Left hindlimb (tissue), 1 donor: Measurements from ENCODE around the gene RPS28.
"Not testable (repeated sequence)": the region's sequence is repeated elsewhere in the genome, so short reads cannot be mapped to it uniquely, and the experiment has no call there.

Experiments used
- DNase-seq: peaks from one replicate; pipeline ENCODE4 v3.0.0-alpha.2; 2018

RPS28 gene

DNA sequence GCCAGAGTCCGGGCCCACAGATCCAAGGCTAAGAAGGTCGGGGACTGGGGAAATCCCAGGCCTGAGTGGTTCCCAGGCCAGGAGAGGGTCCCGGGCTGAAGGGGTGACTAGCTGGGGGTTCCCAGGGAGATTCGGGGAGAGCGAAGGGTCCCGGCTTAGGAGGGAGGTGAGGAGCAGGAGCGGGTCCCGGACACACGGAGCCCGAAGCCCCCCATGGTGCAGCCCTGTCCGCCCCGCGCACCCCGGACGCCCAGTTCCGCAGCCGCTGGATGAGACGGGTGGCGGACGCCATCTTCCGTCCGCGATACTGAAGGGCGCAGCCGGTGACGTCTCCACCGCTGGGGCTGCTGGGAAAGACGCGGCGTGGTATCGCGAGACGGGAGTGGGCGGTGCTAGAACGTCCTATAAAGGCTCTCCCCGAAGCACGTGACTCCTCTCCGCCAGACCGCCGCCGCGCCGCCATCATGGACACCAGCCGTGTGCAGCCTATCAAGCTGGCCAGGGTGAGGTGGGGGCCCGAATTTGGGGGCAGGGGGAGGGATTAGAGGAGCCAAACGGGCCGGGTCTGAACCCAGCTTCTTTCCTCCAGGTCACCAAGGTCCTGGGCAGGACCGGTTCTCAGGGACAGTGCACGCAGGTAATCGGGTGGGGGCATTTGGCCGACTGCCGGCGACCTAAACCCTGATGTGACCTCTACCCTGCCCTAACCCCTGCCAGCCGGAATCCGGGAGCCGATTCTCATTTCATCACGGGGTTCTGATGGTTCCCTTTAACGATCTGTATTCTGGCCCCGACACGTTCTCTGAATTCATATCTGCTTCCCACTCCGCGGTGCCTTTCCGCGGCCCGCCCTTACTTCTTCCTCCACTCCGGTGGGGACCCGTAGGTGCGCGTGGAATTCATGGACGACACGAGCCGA lies at the start of gene RPS28, which contains the start of gene NDUFA7:
Gene RPS28 (plus strand): TSS at position 430 of the 919 bp plus-strand sequence. CDS start 35 bp downstream, at position 465.
Gene NDUFA7 (minus strand): TSS at position 309 of the 919 bp plus-strand sequence. CDS start 17 bp downstream, at position 292.
- peak; percentile 97 for DNase-seq

DNA sequence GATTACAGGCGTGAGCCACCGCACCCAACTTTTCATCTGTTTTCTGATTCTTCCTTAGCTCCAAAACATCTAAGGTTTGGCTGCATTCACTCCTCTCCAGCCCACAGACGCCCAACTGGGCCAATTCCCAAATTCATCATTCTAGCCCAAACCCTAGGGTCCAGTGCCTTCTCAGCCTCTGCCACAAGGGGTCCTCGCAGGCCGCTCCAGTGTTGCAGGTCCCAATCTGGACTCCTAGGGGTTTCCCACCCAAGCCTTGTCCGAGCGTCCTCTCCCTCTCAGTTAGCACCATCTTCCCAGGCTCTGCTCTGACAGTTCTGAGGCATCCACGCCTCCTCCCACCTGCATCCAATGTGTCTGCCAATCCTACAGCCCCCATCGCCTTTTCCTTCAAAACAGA lies 44.8 kb upstream of the RPS28 start:
- not testable (repeated sequence) for DNase-seq

DNA sequence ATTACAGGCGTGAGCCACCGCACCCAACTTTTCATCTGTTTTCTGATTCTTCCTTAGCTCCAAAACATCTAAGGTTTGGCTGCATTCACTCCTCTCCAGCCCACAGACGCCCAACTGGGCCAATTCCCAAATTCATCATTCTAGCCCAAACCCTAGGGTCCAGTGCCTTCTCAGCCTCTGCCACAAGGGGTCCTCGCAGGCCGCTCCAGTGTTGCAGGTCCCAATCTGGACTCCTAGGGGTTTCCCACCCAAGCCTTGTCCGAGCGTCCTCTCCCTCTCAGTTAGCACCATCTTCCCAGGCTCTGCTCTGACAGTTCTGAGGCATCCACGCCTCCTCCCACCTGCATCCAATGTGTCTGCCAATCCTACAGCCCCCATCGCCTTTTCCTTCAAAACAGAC lies 30.0 kb upstream of the RPS28 start:
- not testable (repeated sequence) for DNase-seq

DNA sequence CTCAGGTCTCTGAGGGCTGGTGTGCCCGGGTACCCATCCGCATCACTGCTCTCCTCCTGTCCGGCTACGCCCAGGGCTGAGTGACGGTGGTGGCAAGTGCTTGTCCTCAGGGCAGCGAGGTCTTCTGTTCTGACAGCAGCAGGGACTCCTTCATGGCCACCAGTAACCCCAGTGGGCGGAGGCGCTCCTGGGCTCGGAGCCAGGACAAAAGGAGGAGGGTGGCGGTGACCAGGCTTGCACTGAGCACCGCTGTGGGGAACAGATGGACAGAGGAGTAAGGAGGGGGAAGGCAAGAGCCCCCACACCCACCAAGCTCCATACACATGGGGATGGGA lies 19.0 kb upstream of the RPS28 start:
- no peak for DNase-seq

DNA sequence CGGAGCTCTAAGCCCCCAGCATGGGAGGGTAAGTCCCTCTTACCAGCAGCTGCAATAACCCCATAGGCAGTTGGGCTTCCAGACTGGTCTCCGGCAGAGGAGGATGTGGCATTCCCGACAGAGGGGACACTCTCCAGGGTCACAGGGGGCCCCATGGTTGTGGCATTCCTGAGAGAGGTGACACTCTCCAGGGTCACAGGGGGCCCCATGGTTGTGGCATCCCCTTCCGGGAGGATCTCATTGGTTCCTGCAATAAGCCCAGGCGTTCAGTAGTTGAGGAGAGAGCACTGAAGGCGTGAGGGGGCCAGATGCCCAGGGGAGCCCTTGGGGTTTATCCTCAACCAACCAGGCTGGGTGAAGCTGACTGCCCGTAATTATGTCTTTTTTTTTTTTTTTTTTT lies 18.6 kb upstream of the RPS28 start:
- DNase-seq: peak; percentile 25

DNA sequence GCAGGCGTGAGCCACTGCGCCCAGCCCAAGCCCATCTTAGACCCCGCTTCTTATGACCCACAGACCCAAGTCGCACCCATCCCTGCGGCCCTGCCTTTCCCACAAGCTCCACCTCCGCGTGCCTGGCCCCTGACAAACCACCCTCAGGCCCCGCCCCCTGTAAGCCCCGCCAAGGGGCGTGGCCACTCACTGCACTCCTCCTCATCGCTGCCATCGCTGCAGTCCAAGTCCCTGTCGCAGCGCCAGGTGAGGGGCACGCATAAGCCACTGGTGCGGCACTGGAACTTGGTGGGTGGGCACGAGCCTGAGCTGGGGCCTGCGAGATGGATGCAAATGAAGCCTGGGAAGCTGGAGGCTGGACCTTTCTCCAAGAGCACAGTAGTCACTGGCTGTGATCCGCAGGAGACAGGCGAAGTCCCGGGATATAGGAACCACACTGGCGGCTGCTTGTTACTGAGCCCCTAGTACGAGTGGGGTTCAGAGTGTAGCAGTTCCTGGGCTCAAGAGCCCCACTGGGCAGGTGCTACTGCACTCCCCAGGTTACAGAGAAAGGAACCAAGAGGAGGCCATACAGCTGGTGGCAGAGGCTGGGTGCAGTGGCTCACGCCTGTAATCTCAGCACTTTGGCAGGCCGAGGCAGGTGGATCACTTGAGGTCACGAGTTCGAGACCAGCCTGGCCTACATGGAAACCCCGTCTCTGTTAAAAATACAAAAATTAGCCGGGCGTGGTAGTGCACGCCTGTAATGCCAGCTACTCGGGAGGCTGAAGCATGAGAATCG lies 16.3 kb upstream of the RPS28 start:
- DNase-seq: peak; percentile 39

DNA sequence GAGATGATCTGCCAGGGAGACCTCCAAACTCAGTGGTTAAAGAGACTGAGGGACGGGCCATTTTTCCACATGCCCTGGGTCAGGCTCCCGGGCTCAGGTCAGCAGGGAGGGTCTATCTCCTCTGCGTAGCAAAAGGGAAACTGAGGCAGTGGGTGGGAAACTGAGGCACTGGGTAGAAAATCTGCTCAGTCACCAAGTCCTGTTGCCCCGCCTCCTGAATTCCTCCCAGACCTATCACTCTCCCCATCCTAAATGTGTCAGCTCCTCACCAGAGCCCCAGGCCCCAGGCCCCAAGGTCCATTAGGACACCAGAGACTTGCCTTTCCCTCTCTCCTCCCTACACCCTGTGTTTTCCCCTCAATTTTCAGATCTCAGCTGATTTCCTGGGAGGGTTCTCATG lies 15.5 kb upstream of the RPS28 start:
- no peak for DNase-seq

DNA sequence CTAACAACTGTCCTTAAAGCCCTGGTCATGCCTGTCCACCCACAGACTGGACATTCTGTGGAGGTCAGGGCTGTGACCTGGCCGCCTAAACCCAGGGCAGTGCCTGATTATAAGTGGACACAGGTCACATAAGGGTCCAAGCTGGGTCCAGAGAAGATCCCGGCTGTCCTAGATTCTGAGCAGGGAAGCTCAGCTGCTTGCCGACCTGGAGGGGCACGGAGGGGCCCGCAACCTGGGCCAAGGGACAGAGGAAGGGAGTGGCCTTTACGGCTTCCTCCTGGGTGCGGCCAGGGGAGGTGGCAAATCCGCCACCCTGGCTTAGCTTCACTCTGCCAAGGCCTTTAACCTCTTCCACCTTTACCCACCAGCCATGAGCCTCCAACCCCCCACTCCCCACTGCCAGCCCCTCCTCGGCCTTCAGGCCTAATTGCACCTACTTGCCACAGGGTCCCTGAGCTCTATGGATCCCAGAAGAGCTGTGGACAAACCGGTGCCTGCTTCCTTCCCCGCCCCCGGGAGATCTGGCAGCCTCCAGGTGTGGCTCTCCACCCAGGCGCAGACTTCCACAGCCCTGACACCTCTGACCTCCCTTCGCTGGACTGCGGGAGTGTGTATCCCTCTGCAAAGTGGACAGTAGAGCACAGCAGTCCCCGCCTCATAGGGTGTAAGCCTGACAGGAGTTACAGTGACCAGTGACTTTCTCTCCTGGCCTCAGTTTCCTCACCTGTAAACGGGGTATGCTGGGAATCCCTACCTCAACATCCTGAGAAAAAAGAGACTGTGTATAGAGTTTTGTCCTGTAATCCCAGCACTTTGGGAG lies 14.9 kb upstream of the RPS28 start:
- DNase-seq: peak; percentile 19

DNA sequence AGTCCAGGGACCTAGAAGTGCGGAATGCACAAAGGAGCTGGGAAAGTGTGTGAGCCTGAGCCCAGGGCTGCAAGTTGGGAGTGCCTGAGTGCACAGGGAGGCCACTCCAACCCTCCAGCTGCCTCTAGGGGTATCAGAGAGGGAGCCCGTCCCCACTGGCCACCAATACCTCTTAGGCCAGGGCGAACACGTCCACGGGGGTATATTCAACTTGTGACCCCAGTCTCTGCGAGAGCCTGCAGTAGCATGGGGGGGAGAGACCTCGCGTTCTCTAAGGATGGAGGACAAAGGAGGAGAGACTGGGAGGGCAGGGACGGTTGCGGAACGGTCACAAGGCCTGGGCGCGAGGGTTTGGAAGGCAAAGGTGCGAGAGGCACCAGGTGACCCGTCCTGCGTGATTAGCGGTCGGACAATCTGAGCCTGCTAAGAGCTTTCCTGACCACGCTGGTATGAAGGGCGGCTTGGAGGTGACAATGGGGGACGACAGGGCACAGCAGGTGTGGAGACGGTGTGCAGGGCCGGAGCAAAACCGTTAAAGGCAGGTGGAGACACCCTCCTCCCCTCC lies 13.8 kb upstream of the RPS28 start:
- no peak for DNase-seq

DNA sequence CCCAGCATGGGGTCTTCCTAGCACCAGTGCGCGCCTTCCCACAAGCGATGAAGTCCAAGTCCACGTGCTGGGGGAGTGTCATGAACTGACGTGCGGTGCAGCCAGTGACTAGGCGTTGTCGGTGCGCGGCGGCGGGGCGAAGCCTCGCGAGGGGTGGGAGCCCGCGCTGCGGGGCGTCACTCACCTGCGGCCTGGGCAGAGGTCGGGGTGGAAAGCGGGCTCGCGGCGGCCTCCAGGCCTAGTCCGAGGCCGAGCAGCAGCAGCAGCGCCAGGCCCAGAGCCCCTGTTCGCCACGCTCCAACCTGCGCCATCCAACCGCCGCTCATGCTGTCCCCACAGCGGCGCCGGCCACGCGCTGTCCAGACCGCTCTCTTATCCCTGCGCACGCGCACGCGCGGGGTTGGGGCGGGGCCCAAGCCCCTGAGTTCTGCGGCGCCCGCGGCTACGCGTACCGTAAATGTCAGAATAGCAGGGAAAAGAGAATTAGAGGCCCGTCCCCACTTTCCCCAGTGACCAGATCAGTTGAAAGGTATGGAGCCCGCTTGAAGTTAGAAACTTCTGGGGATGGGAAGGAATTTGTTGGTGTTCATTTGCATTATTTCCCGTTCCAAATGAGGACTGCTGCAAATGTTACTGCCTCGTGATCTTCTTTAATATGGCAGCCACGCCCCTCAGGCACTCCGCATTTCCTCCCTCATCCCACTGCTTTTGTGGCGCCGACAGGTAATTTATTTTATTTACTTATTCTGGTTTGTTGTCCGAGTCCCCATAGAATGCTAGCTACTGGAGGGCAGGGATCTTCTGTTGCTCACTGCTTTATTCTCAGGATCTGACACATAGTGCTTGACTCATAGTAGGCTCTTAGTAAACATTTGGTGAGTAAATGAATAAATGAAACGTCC lies 13.1 kb upstream of the RPS28 start, which contains the start of gene CD320:
Gene CD320 (minus strand): TSS at position 394 of the 902 bp plus-strand sequence. CDS start 68 bp downstream, at position 326.
- DNase-seq: peak; percentile 90

DNA sequence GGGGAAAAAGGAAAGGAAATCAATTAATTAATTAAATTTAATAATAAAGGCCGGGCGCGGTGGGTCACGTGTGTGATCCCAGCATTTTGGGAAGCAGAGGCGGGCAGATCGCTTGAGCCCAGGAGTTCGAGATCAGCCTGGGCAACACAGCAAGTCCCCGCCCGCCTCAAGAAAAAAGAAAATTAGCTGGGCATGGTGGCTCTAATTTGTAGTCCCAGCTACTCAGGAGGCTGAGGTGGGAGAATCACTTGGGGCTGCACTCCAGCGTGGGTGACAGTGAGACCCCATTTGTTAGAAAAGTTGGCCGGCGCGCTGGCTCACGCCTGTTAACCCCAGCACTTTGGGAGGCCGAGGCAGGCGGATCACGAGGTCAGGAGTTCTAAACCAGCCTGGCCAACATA lies 12.4 kb upstream of the RPS28 start:
- no peak for DNase-seq

DNA sequence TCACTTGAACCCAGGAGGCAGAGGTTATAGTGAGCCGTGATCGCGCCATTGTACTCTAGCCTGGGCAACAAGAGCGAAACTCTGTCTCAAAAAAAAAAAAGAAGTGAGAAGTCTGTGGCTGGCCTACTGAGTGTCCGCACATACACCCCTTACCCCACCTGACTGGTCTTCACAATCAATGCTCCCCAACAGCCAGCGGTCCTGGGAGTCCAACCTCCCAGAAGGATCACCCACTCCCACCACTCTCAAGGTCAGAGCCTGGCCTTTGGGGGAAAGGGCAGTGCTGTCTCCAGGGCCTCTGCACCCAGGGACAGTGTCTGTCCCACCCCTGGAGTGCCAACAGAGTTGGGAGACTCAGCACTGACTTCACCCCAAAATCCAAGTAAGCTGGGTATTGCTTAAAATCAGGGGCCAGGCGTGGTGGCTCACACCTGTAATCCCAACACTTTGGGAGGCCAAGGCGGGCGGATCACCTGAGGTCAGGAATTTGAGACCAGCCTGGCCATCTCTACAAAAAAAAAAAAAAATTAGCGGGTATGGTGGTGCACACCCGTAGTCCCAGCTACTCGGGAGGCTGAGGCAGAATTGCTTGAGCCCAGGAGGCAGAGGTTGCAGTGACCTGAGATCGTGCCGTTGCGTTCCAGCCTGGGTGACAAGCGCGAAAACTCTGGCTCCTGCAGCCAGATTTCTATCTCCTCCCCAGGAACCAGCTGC lies 10.8 kb upstream of the RPS28 start:
- peak; percentile 26 for DNase-seq

DNA sequence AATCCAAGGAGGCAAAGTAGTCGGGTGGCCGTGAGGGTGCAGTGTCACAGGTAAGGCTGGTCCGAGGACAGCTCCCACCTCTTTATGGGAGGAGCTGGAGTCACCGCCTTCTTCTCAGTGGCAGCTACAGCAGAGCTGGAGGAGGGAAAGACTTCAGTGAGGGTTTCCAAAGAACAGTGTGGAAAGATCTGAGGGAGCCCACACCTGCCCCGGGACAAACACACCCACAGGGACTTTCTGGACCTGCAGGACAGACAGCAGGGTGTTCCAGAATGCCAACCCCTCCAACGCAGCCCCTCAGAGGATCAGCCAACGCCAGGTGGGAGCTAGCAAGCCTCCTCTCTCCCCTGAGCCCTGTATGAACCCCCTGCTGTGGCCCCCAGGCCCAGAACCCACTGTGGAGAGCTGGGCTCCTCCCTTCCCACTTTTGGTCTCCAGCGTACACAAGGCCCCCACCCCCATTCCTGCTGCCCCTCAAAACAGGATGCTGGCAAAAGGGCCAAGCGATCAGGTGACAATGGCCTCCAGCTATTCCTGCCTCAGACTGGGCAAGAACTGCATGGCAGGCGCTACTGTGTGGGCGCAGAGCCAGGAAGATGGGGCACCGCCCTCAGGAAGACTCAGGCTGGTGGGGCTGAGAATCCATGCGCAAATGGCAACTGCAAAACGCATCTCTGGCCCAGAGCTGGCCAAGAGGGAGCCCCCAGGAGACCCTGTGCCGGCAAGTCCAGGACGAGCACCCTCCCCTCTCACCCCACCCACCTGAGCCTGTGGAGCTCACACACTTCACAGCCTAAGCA lies 9.6 kb upstream of the RPS28 start:
- DNase-seq: peak; percentile 41

DNA sequence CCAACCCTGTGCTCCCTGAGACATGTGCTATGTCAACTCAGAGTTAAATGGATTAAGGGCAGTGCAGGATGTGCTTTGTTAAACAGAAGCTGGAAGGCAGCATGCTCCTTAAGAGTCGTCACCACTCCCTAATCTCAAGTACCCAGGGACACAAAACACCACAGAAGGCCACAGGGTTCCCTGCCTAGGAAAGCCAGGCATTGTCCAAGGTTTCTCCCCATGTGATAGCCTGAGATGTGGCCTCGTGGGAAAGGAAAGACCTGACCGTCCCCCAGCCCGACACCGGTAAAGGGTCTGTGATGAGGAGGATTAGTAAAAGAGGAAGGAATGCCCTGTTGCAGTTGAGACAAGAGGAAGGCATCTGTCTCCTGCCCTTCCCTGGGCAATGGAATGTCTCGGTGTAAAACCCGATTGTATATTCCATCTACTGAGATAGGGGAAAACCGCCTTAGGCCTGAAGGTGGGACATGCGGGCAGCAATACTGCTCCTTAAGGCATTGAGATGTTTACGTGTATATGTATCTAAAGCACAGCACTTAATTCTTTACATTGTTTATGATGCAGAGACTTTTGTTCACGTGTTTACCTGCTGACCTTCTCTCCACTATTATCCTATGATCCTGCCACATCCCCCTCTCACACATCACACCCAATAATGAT lies 6.2 kb upstream of the RPS28 start:
- DNase-seq: not testable (repeated sequence)

DNA sequence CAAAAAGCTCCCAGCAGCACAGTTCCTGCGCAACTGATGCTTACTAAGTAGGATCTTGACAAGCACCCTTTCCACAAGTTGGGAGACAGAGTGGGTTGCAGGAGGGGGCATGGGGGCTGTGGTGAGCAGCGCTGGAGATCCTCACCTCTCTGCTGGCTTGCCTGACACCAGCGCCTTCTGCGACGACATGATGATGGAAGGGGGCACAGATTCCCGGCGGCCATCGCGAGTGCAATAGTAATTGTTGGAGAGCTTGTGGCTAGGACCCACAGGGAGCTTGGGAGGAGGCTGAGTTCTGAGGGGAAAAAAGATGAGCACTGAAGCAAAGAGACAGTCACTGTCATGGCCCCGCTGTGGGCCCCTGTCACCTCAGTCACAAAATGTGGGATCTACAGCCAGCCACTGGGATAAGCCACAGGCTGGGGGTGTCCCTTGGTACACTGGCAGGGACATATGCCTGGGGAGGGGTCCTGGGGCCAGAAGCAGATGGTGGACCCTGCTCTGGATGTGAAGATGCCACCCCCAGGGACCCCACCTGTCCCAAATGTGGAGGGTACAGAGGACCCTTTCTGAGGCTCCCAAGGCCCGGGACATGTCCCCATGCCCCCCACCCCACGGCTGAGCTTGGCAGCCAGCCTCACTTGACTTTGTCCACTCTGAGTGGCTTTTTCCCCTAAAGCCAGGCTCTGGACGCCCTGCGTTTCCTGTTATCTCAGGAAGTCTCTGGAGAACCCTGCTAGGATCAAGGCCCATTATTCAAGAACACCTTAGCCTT lies 4.8 kb upstream of the RPS28 start:
- DNase-seq: no peak

DNA sequence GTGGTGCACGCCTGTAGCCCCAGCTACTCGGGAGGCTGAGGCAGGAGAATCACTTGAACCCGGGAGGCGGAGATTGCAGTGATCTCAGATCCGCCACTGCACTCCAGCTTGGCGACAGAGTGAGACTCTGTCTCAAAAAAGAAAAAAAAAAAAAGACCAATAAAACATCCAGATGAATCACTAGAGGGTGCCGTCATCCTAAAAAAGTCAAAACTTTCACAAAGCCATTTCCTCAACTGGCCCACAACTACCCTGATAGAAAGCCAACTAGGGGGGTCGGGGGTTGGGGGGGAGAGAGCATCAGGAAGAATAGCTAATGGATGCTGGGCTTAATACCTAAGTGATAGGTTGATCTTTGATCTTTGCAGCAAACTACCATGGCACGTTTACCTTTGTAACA lies 2.5 kb upstream of the RPS28 start:
- not testable (repeated sequence) for DNase-seq

DNA sequence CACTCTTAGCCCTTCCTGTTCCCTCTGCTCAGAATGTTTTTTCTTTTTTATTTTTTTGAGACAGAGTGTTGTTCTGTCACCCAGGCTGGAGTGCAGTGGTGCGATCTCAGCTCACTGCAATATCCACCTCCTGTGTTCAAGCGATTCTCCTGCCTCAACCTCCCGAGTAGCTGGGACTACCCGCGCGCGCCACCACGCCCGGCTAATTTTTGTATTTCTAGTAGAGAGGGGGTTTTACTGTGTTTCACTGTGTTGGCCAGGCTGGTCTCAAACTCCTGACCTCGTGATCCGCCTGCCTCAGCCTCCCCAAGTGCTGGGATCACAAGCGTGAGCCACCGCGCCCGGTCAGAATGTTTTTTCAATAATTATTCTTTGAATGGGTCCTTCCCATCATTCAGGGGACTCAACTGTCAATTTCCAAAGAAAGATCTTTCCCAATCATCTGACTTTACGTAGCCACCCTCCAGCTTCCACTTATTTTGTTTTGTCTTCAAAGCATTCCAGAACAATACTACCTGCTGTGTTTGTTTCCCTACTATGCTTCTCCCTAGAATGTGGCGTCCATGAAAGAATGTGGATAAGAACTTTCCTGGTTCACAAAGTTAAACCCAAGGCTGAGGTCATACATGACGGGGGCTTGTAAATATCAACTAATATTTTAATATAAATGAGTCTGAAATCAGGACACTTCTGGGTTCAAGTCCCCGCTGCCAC lies 1.3 kb upstream of the RPS28 start:
- DNase-seq: no peak
